Prostate gland (tissue), 2 donors: ENCODE data around the gene NFKB1. TPM values are rescaled to one million over a fixed set of nuclear protein-coding genes. Genes with fewer than 3 reads are reported as not detected.

Experiments
- DNase-seq: peaks from one replicate; pipeline ENCODE4 v3.0.0-alpha.2; 2019; ENCODE audit warnings: low spot score
- H3K27ac ChIP-seq, 2 donors: fragments of 200-600 bp; sonication (generic); 2 replicates each; pipeline ENCODE4 v1.5.1; 2017 to 2019
- H3K27me3 ChIP-seq: fragments of 200-600 bp; sonication (generic); replicated peaks from 2 replicates; pipeline ENCODE4 v1.5.1; 2019; ENCODE audit not compliant: insufficient read depth
- H3K36me3 ChIP-seq, 2 donors: fragments of 200-600 bp; sonication (generic); 1 replicate in 1 of 2; 2 replicates in 1 of 2; pipeline versions ENCODE4 v1.5.1 to v1.8.1; 2017 to 2019
- H3K4me1 ChIP-seq: fragments of 200-600 bp; sonication (generic); replicated peaks from 2 replicates; pipeline ENCODE4 v1.5.1; 2019
- H3K4me3 ChIP-seq, 2 donors: fragments of 200-600 bp; sonication (generic); 2 replicates each; pipeline ENCODE4 v1.5.1; 2017 to 2019
- H3K9me3 ChIP-seq: fragments of 200-600 bp; sonication (generic); 2 replicates; pipeline ENCODE4 v1.5.1; 2017
- CTCF ChIP-seq, 4 experiments: fragments of 200-600 bp in 2 of 4; fragments of 450-650 bp in 2 of 4; sonication (generic) in 2 of 4; IDR thresholded peaks; 1 replicate in 3 of 4; 2 replicates in 1 of 4; pipeline ENCODE4 v1.5.1; 2016 to 2019; ENCODE audit warnings: antibody characterized with exemption in 4 of 4, mild to moderate bottlenecking in 2 of 4, moderate library complexity in 2 of 4
- POLR2A ChIP-seq: fragments of 450-650 bp; IDR thresholded peaks from one replicate; pipeline ENCODE4 v1.6.1; 2016; ENCODE audit warnings: antibody characterized with exemption, mild to moderate bottlenecking
- POLR2AphosphoS5 ChIP-seq: sonication (generic); formaldehyde crosslinking; IDR thresholded peaks from one replicate; pipeline ENCODE4 v1.6.1; 2017; ENCODE audit warnings: antibody characterized with exemption
- WGBS: methylation state at CpG from one replicate; pipeline ENCODE4 v1.1.5; 2018; 5-methylcytosine and 5-hydroxymethylcytosine counted together
- intact Hi-C: fragments of 100-400 bp; cut with DNase I; formaldehyde crosslinking; loops from one replicate; pipeline ENCODE4 v1.14.2; 2022
- total RNA-seq, 2 donors: library from RNA; depleted of rRNA; stranded (reverse); fragments of >200 nt; gene quantifications; one replicate each; pipeline ENCODE4 v1.1.0, GENCODE V29; 2016

NFKB1 gene
- total RNA-seq, 2 donors from 2014 or later = 32.3 to 35.4 TPM

GRCh38 chr4:102494603-102495002 is 6.6 kb upstream of the NFKB1 start:
- H3K27ac ChIP-seq = no peak overlapping the region
- no peak for DNase-seq
- TF ChIP-seq POLR2A (no peak), CTCF (IDR thresholded peaks at IDR 0.05) (no peak), POLR2AphosphoS5 (no peak)
- H3K4me1 ChIP-seq = no peaks in the 10 kb centered on the region
- H3K27me3 ChIP-seq = no peaks in the 10 kb centered on the region
- H3K36me3 ChIP-seq = no peaks in the 10 kb centered on the region
- intact Hi-C loops = no loop called here
- no peak overlapping the region for H3K4me3 ChIP-seq
- WGBS = 93% methylated on average over 1 of the region's 1 CpG
- H3K9me3 ChIP-seq = no peaks in the 10 kb centered on the region

GRCh38 chr4:102497986-102498385 is 3.2 kb upstream of the NFKB1 start:
- no peaks in the 10 kb centered on the region for H3K27me3 ChIP-seq
- 95% methylated on average over 2 of the region's 2 CpGs for WGBS
- H3K4me1 ChIP-seq = no peaks in the 10 kb centered on the region
- TF ChIP-seq POLR2AphosphoS5 (no peak), CTCF (IDR thresholded peaks at IDR 0.05) (no peak), POLR2A (no peak)
- no peak overlapping the region for H3K27ac ChIP-seq
- no peak for DNase-seq
- no peak overlapping the region for H3K4me3 ChIP-seq
- intact Hi-C loops = no loop called here
- H3K9me3 ChIP-seq = no peaks in the 10 kb centered on the region
- H3K36me3 ChIP-seq = no peaks in the 10 kb centered on the region

- intact Hi-C loops = loop anchor here (2.0 to 10.0 kb wide), 5 partner anchors 102 to 514 kb away; partner anchors contain the start of genes MANBA, SLC9B1 and UBE2D3
- Histone ChIP-seq H3K27ac (peak overlapping the region; percentile 96 to 98), H3K4me1 (no peaks in the 10 kb centered on the region), H3K9me3 (no peaks in the 10 kb centered on the region), H3K4me3 (peak overlapping the region; percentile 78 to 86), H3K36me3 (no peaks in the 10 kb centered on the region), H3K27me3 (no peaks in the 10 kb centered on the region)
- DNase-seq = peak; percentile 26
- TF ChIP-seq POLR2A (no peak), CTCF (IDR thresholded peaks at IDR 0.05) (peak in 1 of 4 experiments; percentile 22)
- whole genome bisulfite sequencing = 32% methylated on average over 3 of the region's 3 CpGs
These were observed 835 bp upstream of the NFKB1 start for GRCh38 chr4:102500352-102500695.

GRCh38 chr4:102501447-102501696 is 213 bp downstream of the NFKB1 start:
- intact Hi-C loops = loop anchor here (2.0 to 10.0 kb wide), 5 partner anchors 101 to 513 kb away; partner anchors contain the start of genes MANBA, SLC9B1 and UBE2D3
- no peak for TF ChIP-seq POLR2AphosphoS5
- no peak for TF ChIP-seq POLR2A
- no peak for TF ChIP-seq CTCF (IDR thresholded peaks at IDR 0.05)
- WGBS = 0% methylated on average over 36 of the region's 44 CpGs
- H3K36me3 ChIP-seq = no peaks in the 10 kb centered on the region
- H3K27ac ChIP-seq = peak overlapping the region; percentile 96 to 98
- H3K4me1 ChIP-seq = no peaks in the 10 kb centered on the region
- H3K4me3 ChIP-seq = peak overlapping the region; percentile 78 to 86
- no peak for DNase-seq
- H3K9me3 ChIP-seq = no peaks in the 10 kb centered on the region
- no peaks in the 10 kb centered on the region for H3K27me3 ChIP-seq

- Histone ChIP-seq H3K9me3 (no peaks in the 10 kb centered on the region), H3K4me1 (no peaks in the 10 kb centered on the region), H3K36me3 (no peaks in the 10 kb centered on the region), H3K27ac (peak overlapping the region; percentile 96 to 98), H3K27me3 (no peaks in the 10 kb centered on the region), H3K4me3 (peak overlapping the region; percentile 78 to 86)
- TF ChIP-seq POLR2AphosphoS5 (no peak), POLR2A (no peak), CTCF (IDR thresholded peaks at IDR 0.05) (no peak)
- intact Hi-C loops = loop anchor here (5.0 to 10.0 kb wide), 4 partner anchors 100 to 512 kb away; partner anchors contain the start of genes MANBA and SLC9B1
- WGBS = 14% methylated on average over 1 of the region's 1 CpG
- no peak for DNase-seq
These were observed 1.3 kb downstream of the NFKB1 start for GRCh38 chr4:102502543-102502818.
